H1 (cell line): ENCODE measurements around the gene TPSB2. TPM values are rescaled to one million over a fixed set of nuclear protein-coding genes. Genes with fewer than 3 reads are reported as not detected.

Experiments used
- CTCF ChIA-PET: fragments of 300-600 bp; sonication (Branson Sonifier 250); formaldehyde crosslinking; loops from one replicate; lab custom pipeline; 2021; ENCODE audit not compliant: partially characterized antibody; lab: Charles Lee
- POLR2A ChIA-PET: fragments of 300-600 bp; sonication (Branson Sonifier 250); formaldehyde crosslinking; loops from one replicate; lab custom pipeline; 2021; ENCODE audit warnings: inconsistent platforms; ENCODE audit not compliant: partially characterized antibody; lab: Charles Lee
- DNase-seq, 2 experiments: peaks; one replicate each; pipeline versions ENCODE4 v3.0.0 to v3.0.0-alpha.2; 2010 to 2022; ENCODE audit warnings: low spot score in 2 of 2, low read depth in 1 of 2, mixed read lengths in 1 of 2
- FAIRE-seq: peaks from 2 replicates; lab custom pipeline; 2011; peaks lifted over from hg19 to GRCh38; lab: Jason Lieb, UNC
- H2AFZ ChIP-seq: 2 replicates; pipeline ENCODE4 v1.8.1; 2012; ENCODE audit warnings: low read length, inconsistent platforms
- H2AK5ac ChIP-seq: 2 replicates; pipeline ENCODE4 v1.6.1; 2013; ENCODE audit warnings: low read depth, low read length
- H2BK120ac ChIP-seq: replicated peaks from 2 replicates; pipeline ENCODE3; 2013; ENCODE audit warnings: low read depth, low read length, inconsistent platforms
- H2BK12ac ChIP-seq: 2 replicates; pipeline ENCODE4 v1.6.1; 2013; ENCODE audit warnings: low read depth, low read length
- H2BK15ac ChIP-seq: 2 replicates; pipeline ENCODE4 v1.6.1; 2013; ENCODE audit warnings: low read length
- H2BK20ac ChIP-seq: 2 replicates; pipeline ENCODE4 v1.6.1; 2013; ENCODE audit warnings: low read length
- H2BK5ac ChIP-seq: 2 replicates; pipeline ENCODE4 v1.6.1; 2013; ENCODE audit warnings: low read depth, low read length
- H3K14ac ChIP-seq: 2 replicates; pipeline ENCODE4 v1.6.1; 2013; ENCODE audit warnings: inconsistent platforms; ENCODE audit not compliant: insufficient read length
- H3K18ac ChIP-seq: 2 replicates; pipeline ENCODE4 v1.6.1; 2013; ENCODE audit warnings: low read length; ENCODE audit errors: extremely low read depth
- H3K23ac ChIP-seq: 2 replicates; pipeline ENCODE4 v1.6.1; 2013; ENCODE audit warnings: inconsistent platforms; ENCODE audit not compliant: insufficient read length
- H3K23me2 ChIP-seq: 2 replicates; pipeline ENCODE4 v1.6.1; 2013; ENCODE audit warnings: low read depth, low read length
- H3K27ac ChIP-seq: 2 replicates; pipeline ENCODE4 v1.6.1; 2011; ENCODE audit warnings: low read depth, low read length, inconsistent platforms
- H3K27me3 ChIP-seq, 4 experiments: replicated peaks in 1 of 4; 1 replicate in 1 of 4; 2 replicates in 3 of 4; pipeline versions ENCODE4 v1.6.1 to v1.8.1; 2011 to 2013; ENCODE audit warnings: low read length in 3 of 4, mild to moderate bottlenecking in 3 of 4, inconsistent platforms in 2 of 4, mixed read lengths in 2 of 4, moderate library complexity in 1 of 4; ENCODE audit not compliant: control insufficient read depth in 3 of 4, insufficient read depth in 3 of 4; ENCODE audit errors: extremely low read depth in 1 of 4
- H3K36me3 ChIP-seq, 4 experiments: 2 replicates each; pipeline versions ENCODE4 v1.6.1 to v1.8.1; 2011 to 2013; ENCODE audit warnings: mild to moderate bottlenecking in 4 of 4, low read length in 3 of 4, moderate library complexity in 2 of 4, control low read depth in 1 of 4, inconsistent platforms in 1 of 4; ENCODE audit not compliant: insufficient read depth in 4 of 4, control insufficient read depth in 2 of 4
- H3K4ac ChIP-seq: replicated peaks from 2 replicates; pipeline ENCODE3; 2013; ENCODE audit warnings: low read length, low read depth, mixed read lengths, inconsistent platforms; ENCODE audit not compliant: insufficient read length
- H3K4me1 ChIP-seq, 4 experiments: replicated peaks in 1 of 4; 1 replicate in 1 of 4; 2 replicates in 3 of 4; pipeline versions ENCODE4 v1.6.1 to v1.8.1; 2011 to 2013; ENCODE audit warnings: low read length in 3 of 4, inconsistent platforms in 2 of 4, mixed read lengths in 1 of 4; ENCODE audit not compliant: insufficient read depth in 4 of 4, control insufficient read depth in 3 of 4
- H3K4me2 ChIP-seq, 2 experiments: 2 replicates each; pipeline versions ENCODE4 v1.6.1 to v1.8.1; 2011 to 2013; ENCODE audit warnings: low read depth in 2 of 2, low read length in 2 of 2, control low read depth in 1 of 2, inconsistent platforms in 1 of 2, mild to moderate bottlenecking in 1 of 2; ENCODE audit not compliant: insufficient read depth in 1 of 2
- H3K4me3 ChIP-seq, 4 experiments: fragments of 200-600, 300-600 bp in 1 of 4; sonication (generic), shearing (Covaris generic), sonication (Bioruptor Twin) in 1 of 4; 2 replicates each; pipeline versions ENCODE4 v1.5.1 to v1.8.1; 2011 to 2016; ENCODE audit warnings: low read length in 4 of 4, low read depth in 3 of 4, control low read depth in 2 of 4, inconsistent platforms in 2 of 4, mild to moderate bottlenecking in 2 of 4, mixed read lengths in 1 of 4, moderate library complexity in 1 of 4; ENCODE audit not compliant: insufficient read depth in 2 of 4; ENCODE audit errors: extremely low read depth in 1 of 4
- H3K56ac ChIP-seq: replicated peaks from 2 replicates; pipeline ENCODE3; 2013; ENCODE audit warnings: low read depth, mild to moderate bottlenecking, mixed read lengths, low read length, inconsistent platforms; ENCODE audit not compliant: insufficient read length
- H3K79me1 ChIP-seq: 2 replicates; pipeline ENCODE4 v1.6.1; 2013; ENCODE audit warnings: low read depth, low read length, control low read depth
- H3K79me2 ChIP-seq, 2 experiments: 2 replicates each; pipeline versions ENCODE4 v1.6.1 to v1.8.1; 2012 to 2013; ENCODE audit warnings: low read length in 2 of 2, mild to moderate bottlenecking in 2 of 2, inconsistent platforms in 1 of 2; ENCODE audit not compliant: insufficient read depth in 2 of 2, control insufficient read depth in 1 of 2
- H3K9ac ChIP-seq, 4 experiments: replicated peaks in 1 of 4; 1 replicate in 1 of 4; 2 replicates in 3 of 4; pipeline versions ENCODE4 v1.6.1 to v1.8.1; 2011 to 2013; ENCODE audit warnings: low read depth in 3 of 4, low read length in 3 of 4, control low read depth in 2 of 4, mild to moderate bottlenecking in 2 of 4, moderate library complexity in 2 of 4, inconsistent platforms in 1 of 4; ENCODE audit errors: extremely low read depth in 1 of 4
- H3K9me3 ChIP-seq, 2 experiments: 2 replicates each; pipeline versions ENCODE4 v1.6.1 to v1.8.1; 2012 to 2013; ENCODE audit warnings: mild to moderate bottlenecking in 2 of 2, moderate library complexity in 2 of 2, control low read depth in 1 of 2, inconsistent platforms in 1 of 2, low read depth in 1 of 2, low read length in 1 of 2, mixed read lengths in 1 of 2; ENCODE audit not compliant: insufficient read depth in 2 of 2
- H4K20me1 ChIP-seq, 2 experiments: replicated peaks in 1 of 2; 2 replicates each; pipeline versions ENCODE3 to v1.8.1; 2011 to 2013; ENCODE audit warnings: inconsistent platforms in 2 of 2, low read length in 2 of 2, mild to moderate bottlenecking in 1 of 2; ENCODE audit not compliant: insufficient read depth in 2 of 2, control insufficient read depth in 1 of 2
- H4K5ac ChIP-seq: 2 replicates; pipeline ENCODE4 v1.6.1; 2013; ENCODE audit warnings: low read length, low read depth, mixed read lengths, inconsistent platforms; ENCODE audit not compliant: insufficient read length
- H4K8ac ChIP-seq: 2 replicates; pipeline ENCODE4 v1.8.0; 2013; ENCODE audit warnings: mild to moderate bottlenecking, moderate library complexity, low read length, inconsistent platforms; ENCODE audit not compliant: insufficient read depth; ENCODE audit errors: extremely low read depth
- H4K91ac ChIP-seq: replicated peaks from 2 replicates; pipeline ENCODE3; 2013; ENCODE audit warnings: low read length, mixed read lengths, inconsistent platforms; ENCODE audit not compliant: insufficient read length
- EGR1 ChIP-seq: IDR thresholded peaks from 2 replicates; pipeline ENCODE4 v1.6.1; 2011; ENCODE audit warnings: low read depth, low read length, borderline replicate concordance
- JUND ChIP-seq: IDR thresholded peaks from 2 replicates; pipeline ENCODE4 v1.6.1; 2011; ENCODE audit warnings: mild to moderate bottlenecking, improper control_type of control experiment, low read length
- KDM1A ChIP-seq: fragments of 200-600, 300-600 bp; sonication (generic); IDR thresholded peaks from 2 replicates; pipeline ENCODE4 v1.7.1; 2016; ENCODE audit warnings: mild to moderate bottlenecking, low read length, borderline replicate concordance
- POLR2A ChIP-seq, 2 experiments: IDR thresholded peaks; 1 replicate in 1 of 2; 2 replicates in 1 of 2; pipeline ENCODE4 v1.6.1; 2011; ENCODE audit warnings: low read depth in 2 of 2, low read length in 2 of 2, mild to moderate bottlenecking in 2 of 2; ENCODE audit errors: control extremely low read depth in 1 of 2
- RBBP5 ChIP-seq: IDR thresholded peaks from 2 replicates; pipeline ENCODE4 v1.7.1; 2012; ENCODE audit warnings: low read depth, mild to moderate bottlenecking, inconsistent platforms, low read length, moderate library complexity, borderline replicate concordance
- SAP30 ChIP-seq: fragments of 300-600 bp; sonication (generic); IDR thresholded peaks from 2 replicates; pipeline ENCODE4 v1.7.1; 2012; ENCODE audit warnings: low read length, moderate library complexity, mild to moderate bottlenecking, inconsistent platforms; ENCODE audit not compliant: insufficient read depth, insufficient replicate concordance
- TAF1 ChIP-seq: IDR thresholded peaks from 2 replicates; pipeline ENCODE4 v1.6.1; 2011; ENCODE audit warnings: mild to moderate bottlenecking, low read depth, low read length
- TBP ChIP-seq: IDR thresholded peaks from 2 replicates; pipeline ENCODE4 v1.6.1; 2011; ENCODE audit warnings: low read depth, low read length, improper control_type of control experiment
- WGBS, 2 experiments: shearing (Covaris generic) in 1 of 2; methylation state at CpG; one replicate each; pipeline versions ENCODE4 v1.1.6 to v1.1.7; 2013 to 2015; ENCODE audit warnings: low lambda C conversion rate in 2 of 2, mixed read lengths in 2 of 2, inconsistent platforms in 1 of 2, low coverage in 1 of 2, missing lambda C conversion rate in 1 of 2; ENCODE audit not compliant: insufficient replicate concordance in 2 of 2, insufficient coverage in 1 of 2, insufficient read length in 1 of 2; ENCODE audit errors: extremely low coverage in 1 of 2, missing lambda C conversion rate in 1 of 2; 5-methylcytosine and 5-hydroxymethylcytosine counted together
- polyA plus RNA-seq, 7 experiments: library from polyadenylated mRNA; depleted of rRNA in 3 of 7; stranded (reverse) in 5 of 7; unstranded in 2 of 7; fragments of >200 nt in 5 of 7; fragments of 200-250 nt in 2 of 7; gene quantifications; 1 replicate in 5 of 7; 2 replicates in 1 of 7; 4 replicates in 1 of 7; pipeline versions ENCODE4 v1.2.1 to v1.2.3, GENCODE V29; 2011 to 2013; ENCODE audit warnings: missing spikeins in 2 of 7, mixed read lengths in 2 of 7
- total RNA-seq: library from RNA; stranded (reverse); fragmentation: NEBNext Ultra II Directional; extraction: Animal tissue kit (Norgen Biotek cat#: 25700); gene quantifications from 2 replicates; pipeline ENCODE4 v1.2.1, GENCODE V29; 2021
- TF ChIP-seq, protein P1 (sequence below), 3 experiments: IDR thresholded peaks; 1 replicate in 2 of 3; 2 replicates in 1 of 3; pipeline versions ENCODE4 v1.5.1 to v1.6.1; 2011; ENCODE audit warnings: low read length in 3 of 3, mild to moderate bottlenecking in 3 of 3, inconsistent platforms in 2 of 3, low read depth in 1 of 3, moderate library complexity in 1 of 3; ENCODE audit not compliant: insufficient read depth in 1 of 3; ENCODE audit errors: control extremely low read depth in 1 of 3

Gene TPSB2
- total and polyA plus RNA-seq, 2 of the 8 experiments (the other 6 are each of a cell fraction or from before 2014, with no cell fraction given), result 0.08 TPM; not detected in 1

DNA sequence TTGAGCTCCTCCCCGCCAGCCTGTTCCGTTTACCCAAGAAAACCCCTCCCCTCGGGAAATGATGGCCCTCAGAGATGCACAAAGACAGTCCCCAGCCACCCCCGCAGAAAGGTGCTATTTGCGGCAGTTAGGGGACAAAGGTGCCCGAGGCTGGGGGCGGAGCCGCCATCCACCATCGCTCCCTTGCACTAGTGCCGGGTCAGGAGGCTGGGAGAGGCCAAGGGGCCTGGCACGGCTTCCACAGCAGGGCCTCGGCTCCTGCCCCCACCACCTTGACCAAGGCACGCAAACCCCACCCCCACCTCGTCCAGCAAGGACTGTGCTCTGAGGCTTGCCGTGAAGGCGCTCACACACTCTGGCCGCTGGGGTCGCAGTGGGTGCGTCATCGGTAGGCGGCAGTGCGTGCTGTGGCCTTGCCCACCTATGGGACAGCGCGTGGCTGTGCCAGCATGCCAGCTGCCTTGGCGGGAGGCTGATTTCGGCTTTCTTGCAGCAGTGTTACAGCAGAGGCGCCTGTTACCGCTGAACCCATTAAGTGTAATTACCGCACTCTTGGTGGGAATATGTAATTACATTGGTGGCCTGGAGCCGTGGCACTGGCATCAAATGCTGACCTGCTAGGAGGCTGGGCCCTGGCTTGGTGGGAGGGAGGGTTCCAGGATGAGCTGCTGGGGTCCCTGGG lies 36.7 kb downstream of the TPSB2 start:
- FAIRE-seq, result no peak
- H3K9me3 ChIP-seq, result no peaks in the 10 kb centered on the region
- no peaks in the 10 kb centered on the region for H3K23me2 ChIP-seq
- no peaks in the 10 kb centered on the region for H3K79me2 ChIP-seq
- H3K4me1 ChIP-seq, result peaks cover 0 to 9% (median 2%) of the 10 kb centered on the region in 4 experiments; a peak in 4 of 7 replicates
- H3K79me1 ChIP-seq, result no peaks in the 10 kb centered on the region; the same call in 1 of the 2 replicates
- peaks cover 17 to 43% of the 10 kb centered on the region in 2 experiments for H4K20me1 ChIP-seq
- no peak overlapping the region for H3K14ac ChIP-seq
- H2BK120ac ChIP-seq, result no peak overlapping the region
- H4K8ac ChIP-seq, result no peak overlapping the region
- no peak overlapping the region for H3K27ac ChIP-seq
- no peak overlapping the region for H2BK5ac ChIP-seq
- H3K4ac ChIP-seq, result no peak overlapping the region
- no peak overlapping the region for H3K4me3 ChIP-seq
- no peak overlapping the region for H3K9ac ChIP-seq
- no peak overlapping the region for H3K56ac ChIP-seq
- no peak overlapping the region for H2BK20ac ChIP-seq
- no peak overlapping the region for H4K91ac ChIP-seq
- no peak overlapping the region for H3K4me2 ChIP-seq
- H2BK12ac ChIP-seq, result no peak overlapping the region
- POLR2A ChIA-PET, result interaction anchor here (1.1 kb wide), 1 partner anchor 90 kb away, joined by 3 read pairs; no protein-coding TSS in a partner anchor
- no peak overlapping the region for H2AFZ ChIP-seq
- DNase-seq, result no peak
- H4K5ac ChIP-seq, result no peak overlapping the region
- no peak overlapping the region for H3K18ac ChIP-seq
- no peak overlapping the region for H2BK15ac ChIP-seq
- CTCF ChIA-PET, result interaction anchor here (0.9 to 2.3 kb wide), 26 partner anchors 9 to 389 kb away, joined by 3 to 12 read pairs (median 4); no protein-coding TSS in a partner anchor
- no peaks in the 10 kb centered on the region for H3K27me3 ChIP-seq
- H2AK5ac ChIP-seq, result no peak overlapping the region
- no peaks in the 10 kb centered on the region for H3K36me3 ChIP-seq
- WGBS, 2 experiments, result 90% methylated on average over 29 of the region's 30 CpGs; no CpG with 5 or more reads in 1 of the 2 experiments
- no peak overlapping the region for H3K23ac ChIP-seq
- no peak for TF ChIP-seq JUND
- no peak for TF ChIP-seq TBP
- no peak for TF ChIP-seq EGR1
- no peak for TF ChIP-seq KDM1A
- TF ChIP-seq TAF1, result no peak
- no peak for TF ChIP-seq RBBP5
- TF ChIP-seq POLR2A (IDR thresholded peaks at IDR 0.05; ENCODE audit: control extremely low read depth in 1 of 2, low read depth in 2 of 2, low read length in 2 of 2), result no peak
- TF ChIP-seq, protein P1, sequence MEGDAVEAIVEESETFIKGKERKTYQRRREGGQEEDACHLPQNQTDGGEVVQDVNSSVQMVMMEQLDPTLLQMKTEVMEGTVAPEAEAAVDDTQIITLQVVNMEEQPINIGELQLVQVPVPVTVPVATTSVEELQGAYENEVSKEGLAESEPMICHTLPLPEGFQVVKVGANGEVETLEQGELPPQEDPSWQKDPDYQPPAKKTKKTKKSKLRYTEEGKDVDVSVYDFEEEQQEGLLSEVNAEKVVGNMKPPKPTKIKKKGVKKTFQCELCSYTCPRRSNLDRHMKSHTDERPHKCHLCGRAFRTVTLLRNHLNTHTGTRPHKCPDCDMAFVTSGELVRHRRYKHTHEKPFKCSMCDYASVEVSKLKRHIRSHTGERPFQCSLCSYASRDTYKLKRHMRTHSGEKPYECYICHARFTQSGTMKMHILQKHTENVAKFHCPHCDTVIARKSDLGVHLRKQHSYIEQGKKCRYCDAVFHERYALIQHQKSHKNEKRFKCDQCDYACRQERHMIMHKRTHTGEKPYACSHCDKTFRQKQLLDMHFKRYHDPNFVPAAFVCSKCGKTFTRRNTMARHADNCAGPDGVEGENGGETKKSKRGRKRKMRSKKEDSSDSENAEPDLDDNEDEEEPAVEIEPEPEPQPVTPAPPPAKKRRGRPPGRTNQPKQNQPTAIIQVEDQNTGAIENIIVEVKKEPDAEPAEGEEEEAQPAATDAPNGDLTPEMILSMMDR (IDR thresholded peaks at IDR 0.05; ENCODE audit: control extremely low read depth in 1 of 3, insufficient read depth in 1 of 3, low read depth in 1 of 3, low read length in 3 of 3), result no peak
- TF ChIP-seq SAP30, result no peak
